NCI-H1930 (cell line): ENCODE measurements around the gene TWIST2.

ENCODE experiments used
- DNase-seq, 2 experiments: peaks; one replicate each; lab custom pipeline; 2025; lab: John Stamatoyannopoulos, UW

Gene TWIST2

GRCh38 chr2:238873381-238873801 is 25.5 kb downstream of the TWIST2 start:
- no peak for DNase-seq

GRCh38 chr2:238873841-238874240 is 26.0 kb downstream of the TWIST2 start:
- no peak for DNase-seq

GRCh38 chr2:238874330-238875050 is 26.6 kb downstream of the TWIST2 start:
- no peak for DNase-seq

- no peak for DNase-seq
These were observed 27.2 kb downstream of the TWIST2 start for GRCh38 chr2:238875101-238875470.

- DNase-seq, result no peak
These were observed 27.8 kb downstream of the TWIST2 start for GRCh38 chr2:238875471-238876231.

GRCh38 chr2:238876232-238876630 is 28.3 kb downstream of the TWIST2 start:
- DNase-seq, result no peak

- DNase-seq, result no peak
These were observed 30.3 kb downstream of the TWIST2 start for GRCh38 chr2:238878051-238878735.

GRCh38 chr2:238879043-238879442 is 31.2 kb downstream of the TWIST2 start:
- DNase-seq, result no peak

GRCh38 chr2:238879621-238880377 is 31.9 kb downstream of the TWIST2 start:
- no peak for DNase-seq

GRCh38 chr2:238881353-238882081 is 33.6 kb downstream of the TWIST2 start:
- DNase-seq, result no peak

GRCh38 chr2:238882082-238882755 is 34.3 kb downstream of the TWIST2 start:
- DNase-seq, result no peak

- DNase-seq, result no peak
These were observed 35.6 kb downstream of the TWIST2 start for GRCh38 chr2:238883421-238883901.

GRCh38 chr2:238884122-238884811 is 36.4 kb downstream of the TWIST2 start:
- DNase-seq, result no peak

- no peak for DNase-seq
These were observed 37.0 kb downstream of the TWIST2 start for GRCh38 chr2:238884812-238885408.

- no peak for DNase-seq
These were observed 38.7 kb downstream of the TWIST2 start for GRCh38 chr2:238886453-238887094.

- no peak for DNase-seq
These were observed 39.7 kb downstream of the TWIST2 start for GRCh38 chr2:238887616-238888015.

GRCh38 chr2:238888781-238889180 is 40.9 kb downstream of the TWIST2 start:
- DNase-seq, result no peak

- DNase-seq, result no peak
These were observed 42.2 kb downstream of the TWIST2 start for GRCh38 chr2:238890131-238890530.
